IMR-90 (cell line): ENCODE measurements around the gene RBP2. TPM values are rescaled to one million over a fixed set of nuclear protein-coding genes. Genes with fewer than 3 reads are reported as not detected.

Experiments
- ATAC-seq: fragments of 200-7000 bp; cut with Tn5 transposase; 2 replicates; pipeline ENCODE4 v1.9.1; 2020; ENCODE audit warnings: low read depth, mild to moderate bottlenecking, moderate library complexity
- BruUV-seq: library from RNA; stranded (reverse); fragments of 400-500 nt; replicated peaks from 2 replicates; lab custom pipeline; 2021; lab: Mats Ljungman, UMichigan
- CTCF ChIA-PET: fragments of 300-600 bp; formaldehyde crosslinking; extraction: SDS; loops from one replicate; lab custom pipeline; 2021; ENCODE audit warnings: antibody characterized with exemption; lab: Yijun Ruan, JAX
- POLR2A ChIA-PET: fragments of 300-600 bp; sonication (Branson Sonifier 250); formaldehyde crosslinking; loops from one replicate; lab custom pipeline; 2022; ENCODE audit warnings: antibody characterized with exemption; ENCODE audit not compliant: unreplicated experiment; lab: Charles Lee
- DNase-seq: peaks from one replicate; pipeline ENCODE4 v3.0.0; 2013
- H2AFZ ChIP-seq: replicated peaks from 2 replicates; pipeline ENCODE3; 2013; ENCODE audit warnings: low read length, mild to moderate bottlenecking; ENCODE audit not compliant: poor library complexity
- H2AK5ac ChIP-seq: 2 replicates; pipeline ENCODE4 v1.6.1; 2013; ENCODE audit warnings: low read depth, low read length, inconsistent platforms
- H2AK9ac ChIP-seq: replicated peaks from 2 replicates; pipeline ENCODE3; 2013; ENCODE audit warnings: mild to moderate bottlenecking, low read depth, low read length, moderate library complexity; ENCODE audit not compliant: poor library complexity
- H2BK120ac ChIP-seq: 2 replicates; pipeline ENCODE4 v1.6.1; 2013; ENCODE audit warnings: low read depth, low read length, inconsistent platforms
- H2BK15ac ChIP-seq: 3 replicates; pipeline ENCODE4 v1.6.1; 2013; ENCODE audit warnings: low read depth, low read length, inconsistent platforms
- H2BK20ac ChIP-seq: 2 replicates; pipeline ENCODE4 v1.6.1; 2013; ENCODE audit warnings: low read depth, mild to moderate bottlenecking, inconsistent platforms, low read length, moderate library complexity
- H2BK5ac ChIP-seq: 2 replicates; pipeline ENCODE4 v1.6.1; 2013; ENCODE audit warnings: mild to moderate bottlenecking, low read depth, low read length, inconsistent platforms; ENCODE audit not compliant: poor library complexity, severe bottlenecking
- H3K14ac ChIP-seq: replicated peaks from 2 replicates; pipeline ENCODE4 v1.6.1; 2013; ENCODE audit warnings: low read depth, low read length, inconsistent platforms
- H3K18ac ChIP-seq: 2 replicates; pipeline ENCODE4 v1.6.1; 2013; ENCODE audit warnings: low read depth, low read length, control low read depth
- H3K23ac ChIP-seq: 2 replicates; pipeline ENCODE4 v1.6.1; 2013; ENCODE audit warnings: low read depth, low read length, inconsistent platforms
- H3K27ac ChIP-seq: 2 replicates; pipeline ENCODE4 v1.5.1; 2013; ENCODE audit warnings: mild to moderate bottlenecking, control low read depth, low read length; ENCODE audit not compliant: insufficient read depth
- H3K27me3 ChIP-seq: 2 replicates; pipeline ENCODE4 v1.6.1; 2013; ENCODE audit warnings: low read length; ENCODE audit not compliant: control insufficient read depth, insufficient read depth
- H3K36me3 ChIP-seq: 2 replicates; pipeline ENCODE4 v1.6.1; 2013; ENCODE audit warnings: low read length, mixed read lengths; ENCODE audit not compliant: control insufficient read depth, insufficient read depth
- H3K4ac ChIP-seq: 2 replicates; pipeline ENCODE4 v1.6.1; 2013; ENCODE audit warnings: low read depth, low read length, inconsistent platforms
- H3K4me1 ChIP-seq: 2 replicates; pipeline ENCODE4 v1.6.1; 2013; ENCODE audit warnings: low read length, mixed read lengths; ENCODE audit not compliant: control insufficient read depth, insufficient read depth
- H3K4me2 ChIP-seq: 2 replicates; pipeline ENCODE4 v1.6.1; 2013; ENCODE audit warnings: low read depth, mild to moderate bottlenecking, control low read depth, low read length, moderate library complexity
- H3K4me3 ChIP-seq: 2 replicates; pipeline ENCODE4 v1.5.1; 2013; ENCODE audit warnings: low read depth, mild to moderate bottlenecking, control low read depth, low read length, moderate library complexity; ENCODE audit not compliant: insufficient read depth
- H3K56ac ChIP-seq: 2 replicates; pipeline ENCODE4 v1.6.1; 2013; ENCODE audit warnings: low read length, inconsistent platforms; ENCODE audit not compliant: insufficient read depth; ENCODE audit errors: extremely low read depth
- H3K79me1 ChIP-seq, 2 experiments: 2 replicates each; pipeline ENCODE4 v1.6.1; 2013; ENCODE audit warnings: low read length in 2 of 2, inconsistent platforms in 1 of 2, low read depth in 1 of 2
- H3K9ac ChIP-seq: 2 replicates; pipeline ENCODE4 v1.6.1; 2013; ENCODE audit warnings: low read depth, low read length, control low read depth
- H3K9me1 ChIP-seq: 2 replicates; pipeline ENCODE4 v1.6.1; 2013; ENCODE audit warnings: low read length, inconsistent platforms; ENCODE audit not compliant: insufficient read depth
- H3K9me3 ChIP-seq: 2 replicates; pipeline ENCODE4 v1.6.1; 2013; ENCODE audit warnings: low read length; ENCODE audit not compliant: control insufficient read depth, insufficient read depth
- H4K20me1 ChIP-seq: 2 replicates; pipeline ENCODE4 v1.6.1; 2013; ENCODE audit warnings: low read length, inconsistent platforms; ENCODE audit not compliant: insufficient read depth
- H4K5ac ChIP-seq: 2 replicates; pipeline ENCODE4 v1.6.1; 2013; ENCODE audit warnings: mild to moderate bottlenecking, low read depth, low read length, control low read depth
- H4K8ac ChIP-seq, 2 experiments: 2 replicates each; pipeline ENCODE4 v1.6.1; 2013; ENCODE audit warnings: low read depth in 2 of 2, low read length in 2 of 2, control low read depth in 1 of 2, inconsistent platforms in 1 of 2
- H4K91ac ChIP-seq: 2 replicates; pipeline ENCODE4 v1.6.1; 2013; ENCODE audit warnings: low read depth, low read length, inconsistent platforms; ENCODE audit not compliant: insufficient read depth
- MAZ ChIP-seq: IDR thresholded peaks from 2 replicates; pipeline ENCODE4 v1.6.1; 2012; ENCODE audit warnings: low read depth, mild to moderate bottlenecking, low read length, improper control_type of control experiment, moderate library complexity, borderline replicate concordance
- POLR2A ChIP-seq: IDR thresholded peaks from 2 replicates; pipeline ENCODE4 v1.6.1; 2012; ENCODE audit warnings: mild to moderate bottlenecking, low read depth, low read length
- RAD21 ChIP-seq: IDR thresholded peaks from 2 replicates; pipeline ENCODE4 v1.6.1; 2012; ENCODE audit warnings: low read length, improper control_type of control experiment
- RFX5 ChIP-seq: IDR thresholded peaks from 2 replicates; pipeline ENCODE4 v1.8.0; 2012; ENCODE audit warnings: low read depth, mild to moderate bottlenecking, low read length, moderate library complexity
- SMC3 ChIP-seq: fragments of 150-350 bp; IDR thresholded peaks from 2 replicates; pipeline ENCODE4 v1.6.1; 2016; ENCODE audit warnings: low read depth, mild to moderate bottlenecking, antibody characterized with exemption, low read length, moderate library complexity
- WGBS, 2 experiments: methylation state at CpG; one replicate each; pipeline versions ENCODE4 v1.1.5 to v1.1.7; 2013; ENCODE audit warnings: missing lambda C conversion rate in 2 of 2; ENCODE audit not compliant: insufficient read length in 1 of 2; ENCODE audit errors: extremely low coverage in 2 of 2; 5-methylcytosine and 5-hydroxymethylcytosine counted together
- dilution Hi-C: fragments of 300-500 bp; cut with HindIII; formaldehyde crosslinking; loops from one replicate; pipeline ENCODE4 v1.14.3; 2018; ENCODE audit warnings: low sequenced_read_pairs; ENCODE audit not compliant: unreplicated experiment
- in situ Hi-C: fragments of 300-500 bp; cut with MboI; formaldehyde crosslinking; loops from 3 replicates; pipeline ENCODE4 v1.14.3; 2019; ENCODE audit warnings: low sequenced_read_pairs, inconsistent platforms, mixed read lengths
- intact Hi-C: fragments of 100-400 bp; cut with micrococcal nuclease; formaldehyde crosslinking; loops from 2 replicates; pipeline ENCODE4 v1.10.0; 2022
- polyA plus RNA-seq, 3 experiments: library from polyadenylated mRNA; depleted of rRNA; stranded (reverse); fragments of >200 nt; gene quantifications; 2 replicates each; pipeline ENCODE4 v1.2.3, GENCODE V29; 2012; ENCODE audit warnings: low replicate concordance in 1 of 3
- total RNA-seq: library from RNA; depleted of rRNA; stranded (reverse); fragments of >200 nt; gene quantifications from 2 replicates; pipeline ENCODE4 v1.2.3, GENCODE V29; 2012
- TF ChIP-seq, protein P1 (sequence below): conservative IDR thresholded peaks from 2 replicates; pipeline ENCODE4 v1.5.1; 2012; ENCODE audit warnings: mild to moderate bottlenecking, low read depth, low read length, improper control_type of control experiment

Gene RBP2
- total and polyA plus RNA-seq, 2 of the 4 experiments (the other 2 are of a cell fraction) = not detected

DNA sequence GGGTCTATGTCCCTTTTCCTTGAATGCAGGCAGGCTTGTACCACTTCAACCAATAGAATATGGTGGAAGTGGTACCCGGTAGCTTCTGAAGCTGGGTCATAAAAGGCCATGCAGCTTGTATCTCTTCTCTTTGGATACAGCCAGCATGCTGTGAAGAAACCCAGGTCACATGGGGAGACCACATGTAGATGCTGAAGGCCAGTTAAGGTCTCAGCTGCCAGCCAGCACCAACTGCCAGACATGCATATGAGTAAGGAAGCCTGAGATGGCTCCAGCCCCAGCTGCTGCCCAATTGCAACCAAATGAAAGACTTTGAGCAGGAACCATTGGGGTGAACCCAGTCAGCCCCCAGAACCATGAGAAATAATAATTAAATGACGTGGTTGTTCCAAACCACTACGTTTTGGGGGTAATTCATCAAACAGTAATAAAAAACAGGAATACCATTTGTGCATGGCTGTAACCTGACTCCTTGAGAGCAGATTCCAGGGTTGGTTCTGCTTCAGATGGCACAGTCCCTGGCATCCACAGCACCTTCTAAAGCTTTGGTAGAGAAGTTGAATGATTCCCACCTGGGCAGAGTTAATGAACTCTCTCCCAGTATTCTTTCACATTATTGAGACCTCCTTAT lies 3.8 kb downstream of the RBP2 start:
- ATAC-seq (no peak), DNase-seq (no peak)
- no peaks in the 10 kb centered on the region for H3K4me1 ChIP-seq
- no peaks in the 10 kb centered on the region for H3K36me3 ChIP-seq
- H3K4ac ChIP-seq = no peak overlapping the region
- in situ Hi-C loops = no loop called here
- no peaks in the 10 kb centered on the region; the same call in 1 of the 2 replicates for H3K9me1 ChIP-seq
- H4K8ac ChIP-seq = no peak overlapping the region
- CTCF ChIA-PET = no interaction called here
- no peak overlapping the region for H3K14ac ChIP-seq
- intact Hi-C loops = no loop called here
- H3K4me2 ChIP-seq = no peak overlapping the region
- no peak overlapping the region for H2AK9ac ChIP-seq
- H4K5ac ChIP-seq = no peak overlapping the region
- H2BK5ac ChIP-seq = no peak overlapping the region
- H2AFZ ChIP-seq = no peak overlapping the region
- no peak overlapping the region for H4K91ac ChIP-seq
- no peak overlapping the region for H3K18ac ChIP-seq
- dilution Hi-C loops = no loop called here
- no peak overlapping the region for H3K23ac ChIP-seq
- H2BK20ac ChIP-seq = no peak overlapping the region
- no TSS peak for BruUV-seq
- no peaks in the 10 kb centered on the region for H3K79me1 ChIP-seq
- no peak overlapping the region for H2BK15ac ChIP-seq
- H3K4me3 ChIP-seq = no peak overlapping the region
- TF ChIP-seq RFX5 (no peak), SMC3 (no peak), POLR2A (no peak), RAD21 (no peak), MAZ (no peak)
- TF ChIP-seq, protein P1, sequence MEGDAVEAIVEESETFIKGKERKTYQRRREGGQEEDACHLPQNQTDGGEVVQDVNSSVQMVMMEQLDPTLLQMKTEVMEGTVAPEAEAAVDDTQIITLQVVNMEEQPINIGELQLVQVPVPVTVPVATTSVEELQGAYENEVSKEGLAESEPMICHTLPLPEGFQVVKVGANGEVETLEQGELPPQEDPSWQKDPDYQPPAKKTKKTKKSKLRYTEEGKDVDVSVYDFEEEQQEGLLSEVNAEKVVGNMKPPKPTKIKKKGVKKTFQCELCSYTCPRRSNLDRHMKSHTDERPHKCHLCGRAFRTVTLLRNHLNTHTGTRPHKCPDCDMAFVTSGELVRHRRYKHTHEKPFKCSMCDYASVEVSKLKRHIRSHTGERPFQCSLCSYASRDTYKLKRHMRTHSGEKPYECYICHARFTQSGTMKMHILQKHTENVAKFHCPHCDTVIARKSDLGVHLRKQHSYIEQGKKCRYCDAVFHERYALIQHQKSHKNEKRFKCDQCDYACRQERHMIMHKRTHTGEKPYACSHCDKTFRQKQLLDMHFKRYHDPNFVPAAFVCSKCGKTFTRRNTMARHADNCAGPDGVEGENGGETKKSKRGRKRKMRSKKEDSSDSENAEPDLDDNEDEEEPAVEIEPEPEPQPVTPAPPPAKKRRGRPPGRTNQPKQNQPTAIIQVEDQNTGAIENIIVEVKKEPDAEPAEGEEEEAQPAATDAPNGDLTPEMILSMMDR = no peak
- no peak overlapping the region for H2AK5ac ChIP-seq
- POLR2A ChIA-PET = no interaction called here
- no peak overlapping the region for H3K9ac ChIP-seq
- H3K27ac ChIP-seq = no peak overlapping the region
- no peaks in the 10 kb centered on the region for H3K27me3 ChIP-seq
- no peaks in the 10 kb centered on the region for H3K9me3 ChIP-seq
- no peaks in the 10 kb centered on the region for H4K20me1 ChIP-seq
- no CpG with 5 or more reads among the region's 3 CpGs for WGBS, 2 experiments
- no peak overlapping the region for H2BK120ac ChIP-seq
- no peak overlapping the region for H3K56ac ChIP-seq
